Dedifferentiated amniotic fluid mesenchymal stem cell (primary cell): ENCODE measurements around the gene MYO15A.

Source experiments
- DNase-seq: peaks from one replicate; pipeline ENCODE4 v3.0.0-alpha.2; 2016; ENCODE audit errors: extremely low spot score

MYO15A gene

DNA sequence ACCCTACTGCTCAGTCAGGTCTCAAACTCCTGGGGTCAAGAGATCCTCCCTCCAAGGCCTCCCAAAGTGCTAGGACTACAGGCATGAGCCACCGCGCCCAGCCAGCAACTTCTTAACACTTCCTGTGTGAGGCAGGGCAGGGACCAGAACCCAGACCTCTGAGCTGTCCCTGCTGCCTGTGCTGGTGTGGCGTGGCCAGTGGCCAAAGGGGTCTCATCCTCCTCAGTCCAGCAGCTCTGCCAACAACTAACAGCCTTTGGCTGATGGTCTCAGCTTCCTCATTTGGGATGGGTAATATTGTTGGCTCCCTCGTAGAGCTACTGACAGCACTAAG is 115.5 kb downstream of the MYO15A start:
- no peak for DNase-seq

DNA sequence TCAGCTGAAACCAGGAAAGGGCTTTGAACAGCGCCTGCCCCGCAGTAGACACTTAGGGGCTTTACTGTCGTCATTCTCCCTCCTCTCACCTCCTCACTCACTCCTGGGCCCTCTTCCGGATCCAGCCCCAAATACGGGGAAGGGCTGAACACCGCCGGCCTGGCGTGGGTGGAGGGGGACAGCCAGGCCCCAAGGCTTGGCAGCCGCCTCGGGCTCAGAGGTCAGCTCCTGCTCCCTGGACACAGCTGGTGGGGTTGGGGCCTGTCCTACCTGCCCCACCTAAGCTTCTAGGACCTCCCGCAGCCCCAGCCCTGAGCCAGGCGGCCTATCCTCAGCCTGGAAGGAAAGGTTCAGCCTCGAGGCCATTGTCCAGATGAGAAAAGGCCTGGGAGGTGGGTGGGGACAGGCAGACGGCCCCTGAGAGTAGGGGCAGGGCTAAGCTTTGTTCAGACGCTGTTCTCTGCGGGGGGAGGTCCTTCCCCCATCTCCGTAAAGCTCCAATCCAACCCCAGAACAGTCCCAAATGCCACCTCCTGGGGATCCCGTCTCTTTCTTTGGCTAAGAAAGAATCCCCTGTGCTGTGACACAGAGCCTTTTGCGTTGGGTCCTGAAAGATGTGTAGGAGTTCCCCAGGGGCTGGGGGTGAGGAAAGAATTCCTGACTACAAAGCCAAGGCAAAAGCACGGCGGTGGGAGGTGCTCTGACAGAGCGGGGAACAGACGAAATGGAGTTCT is 116.0 kb downstream of the MYO15A start:
- no peak for DNase-seq

DNA sequence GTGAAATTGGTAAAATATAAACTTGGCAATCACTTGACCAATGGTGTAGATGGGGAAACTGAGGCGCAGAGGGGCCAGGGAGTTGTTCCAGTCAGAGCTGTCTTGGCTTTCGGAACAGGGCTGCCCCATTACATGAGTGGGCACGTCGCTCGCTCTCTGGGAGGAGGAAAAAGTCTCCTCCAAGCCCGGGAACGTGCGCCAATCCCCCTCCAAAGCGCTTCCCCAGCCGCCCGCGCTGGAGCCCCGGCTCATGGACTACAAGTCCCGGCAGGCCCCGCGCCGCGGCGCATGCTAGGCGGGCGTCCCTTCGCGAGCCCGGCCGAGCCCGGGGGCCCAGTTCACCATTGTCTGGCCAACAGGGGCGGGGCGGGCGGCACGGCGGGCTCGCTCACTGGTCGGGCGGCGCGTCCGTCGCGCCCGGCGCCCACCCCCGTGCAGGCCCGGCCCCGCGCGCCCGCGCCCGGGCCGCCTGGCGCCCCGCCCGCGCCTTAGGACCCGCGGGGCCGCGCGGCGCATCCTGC is 116.6 kb downstream of the MYO15A start, which contains the start of gene LLGL1:
Gene LLGL1, plus strand, starts transcription at position 515 of the 521 bp plus-strand sequence. CDS start 48 bp downstream, outside the sequence.
- DNase-seq = peak; percentile 91

DNA sequence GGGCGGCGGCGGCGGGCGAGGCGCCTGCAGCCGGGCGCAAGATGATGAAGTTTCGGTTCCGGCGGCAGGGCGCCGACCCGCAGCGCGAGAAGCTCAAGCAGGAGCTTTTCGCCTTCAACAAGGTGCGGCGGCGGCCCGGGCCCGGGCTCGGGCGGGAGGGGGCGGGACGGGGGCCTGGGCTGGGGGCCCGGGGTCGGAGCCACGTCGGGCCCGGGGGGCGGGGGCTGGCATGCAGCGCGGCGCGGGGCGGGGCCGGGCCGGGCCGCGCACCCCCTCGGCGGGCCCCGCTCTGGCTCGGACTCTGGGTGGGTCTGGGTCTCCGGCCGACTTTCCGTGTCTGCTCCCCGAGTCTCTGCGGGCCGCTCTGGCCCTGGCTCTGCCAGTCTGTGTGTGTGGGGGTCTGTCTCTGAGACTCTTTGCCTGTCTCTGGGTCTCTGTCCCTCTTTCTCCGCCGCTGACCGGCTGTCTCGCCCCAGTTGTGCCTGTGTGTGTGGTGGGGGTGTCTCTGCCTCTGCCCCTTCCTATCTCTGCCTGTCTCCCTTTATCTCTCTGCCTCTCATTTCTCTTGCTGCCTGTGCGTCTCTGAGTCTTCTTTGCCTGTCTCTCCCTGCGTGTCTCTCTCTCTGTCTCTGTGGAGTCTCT is 117.2 kb downstream of the MYO15A start:
- DNase-seq = no peak

DNA sequence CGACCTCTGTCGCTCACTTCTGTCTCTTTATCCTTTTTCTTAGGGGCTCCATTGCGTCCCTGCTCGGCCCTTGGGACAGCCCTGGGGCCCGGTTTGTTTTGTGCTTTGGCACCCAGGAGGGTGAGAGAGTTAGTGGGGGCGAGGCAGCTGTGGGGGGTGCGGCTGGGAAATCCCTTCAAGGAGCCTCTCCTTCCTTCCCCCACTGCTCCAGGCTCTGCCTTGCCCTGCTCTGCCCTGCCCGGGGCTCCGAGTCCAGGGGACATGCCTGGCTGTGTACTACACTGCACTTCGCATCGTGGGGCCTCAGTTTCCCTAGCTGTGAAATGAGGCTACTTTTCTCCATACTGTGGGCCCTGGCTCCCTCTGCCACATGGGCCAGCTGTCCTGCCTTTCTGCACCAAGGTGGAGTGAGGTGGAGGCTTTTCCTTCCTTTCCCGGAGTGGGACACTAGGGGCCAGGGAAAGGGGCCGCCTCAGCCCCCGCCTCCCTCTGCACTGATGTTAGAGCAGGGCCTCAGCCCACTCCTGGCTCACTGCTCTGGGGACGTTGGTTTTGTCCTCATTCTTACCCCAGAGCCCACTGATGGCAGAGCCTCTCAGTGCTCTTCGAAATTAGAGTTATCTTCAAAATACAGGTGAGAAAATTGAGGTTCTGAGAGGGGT is 117.9 kb downstream of the MYO15A start:
- no peak for DNase-seq

DNA sequence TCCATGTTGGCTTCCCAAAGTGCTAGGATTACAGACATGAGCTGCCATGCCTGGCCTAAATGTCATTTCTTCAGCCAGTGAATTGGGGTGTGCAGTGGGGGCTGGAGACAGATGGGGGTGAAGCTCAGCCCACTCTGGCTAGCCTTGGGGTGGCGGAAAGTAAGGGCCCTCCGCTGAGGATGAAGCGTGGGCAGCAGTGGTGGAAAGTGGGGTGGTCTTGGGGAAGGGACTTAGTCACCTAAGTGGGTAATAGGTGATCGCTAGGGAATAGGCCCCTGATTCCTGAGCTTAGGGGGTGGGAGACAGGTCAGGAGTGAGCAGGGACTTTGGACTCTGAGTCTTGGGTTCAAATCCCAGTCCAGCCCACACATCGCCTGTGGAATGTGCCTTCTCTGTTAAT is 119.1 kb downstream of the MYO15A start:
- DNase-seq = no peak

GRCh38 chr17:18228176-18228682 is 119.7 kb downstream of the MYO15A start:
- DNase-seq = no peak

GRCh38 chr17:18229254-18229653 is 120.7 kb downstream of the MYO15A start:
- DNase-seq = no peak
